ENCODE measurements around the gene POGLUT2.

DNA sequence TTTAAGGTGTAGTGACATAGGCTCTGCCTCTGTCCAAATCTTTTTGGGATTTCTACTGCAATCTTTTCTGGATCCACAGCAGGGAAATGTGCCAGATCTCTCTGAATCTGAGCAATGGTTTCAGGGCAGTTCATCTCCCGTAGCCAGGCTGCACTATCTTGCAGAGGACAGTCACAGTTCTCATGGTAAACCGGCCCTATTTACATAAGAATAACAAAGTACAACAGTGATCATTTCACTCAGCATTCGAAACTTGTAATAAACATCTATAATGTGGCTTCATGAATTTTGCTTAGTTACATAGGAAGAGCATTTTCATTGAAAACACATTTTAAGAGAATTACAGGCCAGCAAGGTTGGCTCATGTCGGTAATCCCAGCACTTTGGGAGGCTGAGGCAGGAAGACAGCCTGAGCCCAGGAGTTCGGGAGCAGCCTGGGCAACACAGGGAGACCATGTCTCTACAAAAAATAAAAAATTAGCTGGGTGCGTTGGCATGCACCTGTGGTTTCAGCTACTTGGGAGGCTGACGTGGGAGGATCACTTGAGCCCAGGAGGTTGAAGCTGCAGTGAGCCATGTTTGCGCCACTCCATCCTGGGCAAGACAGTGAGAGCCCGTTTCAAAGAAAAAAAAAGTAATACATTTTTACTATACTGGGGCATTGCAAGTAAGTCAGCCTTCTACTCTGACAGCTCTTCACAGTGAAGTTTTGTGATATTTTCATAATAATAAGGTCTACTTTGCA lies 5.0 kb downstream of the POGLUT2 start:
- TF ChIP-seq, protein P1, sequence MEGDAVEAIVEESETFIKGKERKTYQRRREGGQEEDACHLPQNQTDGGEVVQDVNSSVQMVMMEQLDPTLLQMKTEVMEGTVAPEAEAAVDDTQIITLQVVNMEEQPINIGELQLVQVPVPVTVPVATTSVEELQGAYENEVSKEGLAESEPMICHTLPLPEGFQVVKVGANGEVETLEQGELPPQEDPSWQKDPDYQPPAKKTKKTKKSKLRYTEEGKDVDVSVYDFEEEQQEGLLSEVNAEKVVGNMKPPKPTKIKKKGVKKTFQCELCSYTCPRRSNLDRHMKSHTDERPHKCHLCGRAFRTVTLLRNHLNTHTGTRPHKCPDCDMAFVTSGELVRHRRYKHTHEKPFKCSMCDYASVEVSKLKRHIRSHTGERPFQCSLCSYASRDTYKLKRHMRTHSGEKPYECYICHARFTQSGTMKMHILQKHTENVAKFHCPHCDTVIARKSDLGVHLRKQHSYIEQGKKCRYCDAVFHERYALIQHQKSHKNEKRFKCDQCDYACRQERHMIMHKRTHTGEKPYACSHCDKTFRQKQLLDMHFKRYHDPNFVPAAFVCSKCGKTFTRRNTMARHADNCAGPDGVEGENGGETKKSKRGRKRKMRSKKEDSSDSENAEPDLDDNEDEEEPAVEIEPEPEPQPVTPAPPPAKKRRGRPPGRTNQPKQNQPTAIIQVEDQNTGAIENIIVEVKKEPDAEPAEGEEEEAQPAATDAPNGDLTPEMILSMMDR (conservative IDR thresholded peaks at IDR 0.05 in 1 of 2, IDR thresholded peaks at IDR 0.05 in 1 of 2; ENCODE audit: extremely low read depth in 1 of 2, insufficient read depth in 1 of 2, low read depth in 1 of 2, low read length in 2 of 2): no peak
- no peak for TF ChIP-seq EZH2 (IDR thresholded peaks at IDR 0.05; ENCODE audit: borderline replicate concordance, low read length)
